ENCODE results near the gene CD248.

The CD248 gene

DNA sequence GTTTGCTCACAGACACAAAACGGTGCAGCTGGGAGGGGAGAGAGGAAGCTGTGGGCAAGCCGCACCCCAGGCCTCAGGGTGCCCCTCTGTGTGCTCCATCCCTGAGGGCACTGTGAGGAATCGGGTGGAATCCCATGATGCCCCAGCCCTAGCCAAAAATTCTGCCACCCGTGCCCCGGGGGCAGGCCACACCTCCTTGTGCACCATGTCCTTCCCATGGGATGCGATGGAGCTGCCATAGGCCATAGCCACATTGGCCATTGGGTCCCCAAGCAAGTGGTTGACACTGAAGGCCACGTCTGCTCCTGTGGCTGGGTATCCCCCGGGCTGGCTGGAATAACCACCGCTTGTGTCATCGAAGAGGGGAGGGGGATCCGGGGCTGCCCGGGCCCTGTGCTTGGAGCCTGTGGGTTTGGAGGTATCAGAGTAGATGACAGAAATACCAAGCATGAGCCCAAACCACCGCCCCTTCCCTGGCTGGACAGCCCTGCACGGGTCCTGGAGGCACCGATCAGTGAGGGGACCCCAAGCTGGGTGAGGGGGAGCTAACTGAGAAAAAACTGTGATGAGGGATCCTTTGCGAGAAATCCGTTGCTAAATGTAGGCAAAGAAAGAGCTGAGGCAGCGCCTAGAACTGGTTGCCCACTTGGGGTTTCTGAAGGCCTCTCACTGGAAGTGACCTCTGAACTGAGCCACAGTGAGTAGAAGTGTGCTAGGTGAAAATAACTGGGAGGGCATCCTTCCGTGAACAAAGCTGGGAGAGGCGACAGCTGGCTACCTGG is 28.8 kb downstream of the CD248 start:
- DNase-seq (no peak), ATAC-seq (ENCODE audit: insufficient read depth, low read depth) (no peak)
- H3K36me3 ChIP-seq (ENCODE audit: insufficient read depth, low read length) = no peaks in the 10 kb centered on the region
- H3K27ac ChIP-seq (ENCODE audit: low read length) = peak overlapping the region; percentile 73
- peak overlapping the region; percentile 87 to 96; a peak in 3 of 4 replicates for H3K4me3 ChIP-seq (ENCODE audit: low read depth in 1 of 2, low read length in 2 of 2)
- H4K20me1 ChIP-seq (ENCODE audit: insufficient read depth, low read length) = peaks cover 12% of the 10 kb centered on the region
- peaks cover 36% of the 10 kb centered on the region for H3K4me1 ChIP-seq (ENCODE audit: insufficient read depth, low read length)
- peaks cover 14% of the 10 kb centered on the region for H3K79me2 ChIP-seq (ENCODE audit: insufficient read depth, low read length)
- H3K4me2 ChIP-seq (ENCODE audit: insufficient read depth, low read length) = peak overlapping the region; percentile 84
- H3K9ac ChIP-seq (ENCODE audit: low read depth, low read length) = peak overlapping the region; percentile 78
- no peaks in the 10 kb centered on the region for H3K9me3 ChIP-seq (ENCODE audit: insufficient read depth, low read length, severe bottlenecking)
- no peaks in the 10 kb centered on the region for H3K27me3 ChIP-seq (ENCODE audit: insufficient read depth, low read length, poor library complexity)
- peak overlapping the region; percentile 88 for H2AFZ ChIP-seq (ENCODE audit: low read depth, low read length)
- TF ChIP-seq EZH2 (IDR thresholded peaks at IDR 0.05; ENCODE audit: borderline replicate concordance, low read depth, low read length, severe bottlenecking) = no peak
- TF ChIP-seq, protein P1, sequence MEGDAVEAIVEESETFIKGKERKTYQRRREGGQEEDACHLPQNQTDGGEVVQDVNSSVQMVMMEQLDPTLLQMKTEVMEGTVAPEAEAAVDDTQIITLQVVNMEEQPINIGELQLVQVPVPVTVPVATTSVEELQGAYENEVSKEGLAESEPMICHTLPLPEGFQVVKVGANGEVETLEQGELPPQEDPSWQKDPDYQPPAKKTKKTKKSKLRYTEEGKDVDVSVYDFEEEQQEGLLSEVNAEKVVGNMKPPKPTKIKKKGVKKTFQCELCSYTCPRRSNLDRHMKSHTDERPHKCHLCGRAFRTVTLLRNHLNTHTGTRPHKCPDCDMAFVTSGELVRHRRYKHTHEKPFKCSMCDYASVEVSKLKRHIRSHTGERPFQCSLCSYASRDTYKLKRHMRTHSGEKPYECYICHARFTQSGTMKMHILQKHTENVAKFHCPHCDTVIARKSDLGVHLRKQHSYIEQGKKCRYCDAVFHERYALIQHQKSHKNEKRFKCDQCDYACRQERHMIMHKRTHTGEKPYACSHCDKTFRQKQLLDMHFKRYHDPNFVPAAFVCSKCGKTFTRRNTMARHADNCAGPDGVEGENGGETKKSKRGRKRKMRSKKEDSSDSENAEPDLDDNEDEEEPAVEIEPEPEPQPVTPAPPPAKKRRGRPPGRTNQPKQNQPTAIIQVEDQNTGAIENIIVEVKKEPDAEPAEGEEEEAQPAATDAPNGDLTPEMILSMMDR (IDR thresholded peaks at IDR 0.05; ENCODE audit: borderline replicate concordance, extremely low read depth, low read length, poor library complexity, severe bottlenecking) = no peak

DNA sequence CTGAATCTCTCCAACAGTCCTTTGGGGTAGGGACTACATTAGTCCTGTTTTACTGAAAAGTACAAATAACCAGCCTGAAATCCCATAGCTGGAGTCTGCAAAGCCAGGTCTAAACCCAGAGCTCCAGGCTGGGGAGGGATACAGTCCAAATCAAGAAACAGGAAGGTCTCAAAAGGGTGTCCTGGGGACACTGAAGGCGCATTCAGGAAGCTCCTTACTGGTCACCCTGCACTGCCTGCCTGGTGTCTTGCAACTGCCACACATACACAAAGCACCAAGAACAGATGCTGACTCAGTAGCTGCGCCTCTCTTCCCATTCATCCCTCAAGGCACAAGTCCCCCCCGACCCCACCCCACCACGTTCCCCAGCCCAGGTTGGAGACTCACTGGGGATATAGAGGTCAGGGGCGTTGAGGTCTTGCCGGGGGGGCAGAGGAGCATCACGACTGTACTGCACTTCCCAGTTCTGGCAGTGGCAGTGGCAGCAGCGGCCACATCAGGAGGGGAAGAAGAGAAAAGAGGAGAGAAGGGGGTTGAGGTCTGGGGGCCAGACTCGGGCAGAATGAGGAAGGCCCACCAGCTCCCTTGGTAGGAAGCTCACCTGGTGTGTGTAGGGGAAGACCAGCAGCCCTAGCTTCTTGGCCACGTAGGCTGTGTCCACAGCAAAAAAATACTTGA is 29.5 kb downstream of the CD248 start:
- ATAC-seq (ENCODE audit: insufficient read depth, low read depth) = no peak
- Histone ChIP-seq H2AFZ (ENCODE audit: low read depth, low read length) (no peak overlapping the region), H3K79me2 (ENCODE audit: insufficient read depth, low read length) (peaks cover 14% of the 10 kb centered on the region), H4K20me1 (ENCODE audit: insufficient read depth, low read length) (peaks cover 17% of the 10 kb centered on the region), H3K36me3 (ENCODE audit: insufficient read depth, low read length) (no peaks in the 10 kb centered on the region), H3K4me3 (ENCODE audit: low read depth in 1 of 2, low read length in 2 of 2) (peak overlapping the region in 1 of 2 experiments; percentile 96; a peak in 2 of 4 replicates), H3K9me3 (ENCODE audit: insufficient read depth, low read length, severe bottlenecking) (no peaks in the 10 kb centered on the region), H3K4me2 (ENCODE audit: insufficient read depth, low read length) (peak overlapping the region; percentile 84), H3K4me1 (ENCODE audit: insufficient read depth, low read length) (peaks cover 43% of the 10 kb centered on the region), H3K27me3 (ENCODE audit: insufficient read depth, low read length, poor library complexity) (no peaks in the 10 kb centered on the region), H3K27ac (ENCODE audit: low read length) (no peak overlapping the region), H3K9ac (ENCODE audit: low read depth, low read length) (peak overlapping the region; percentile 78)
- no peak for DNase-seq
- TF ChIP-seq, protein P1 (IDR thresholded peaks at IDR 0.05; ENCODE audit: borderline replicate concordance, extremely low read depth, low read length, poor library complexity, severe bottlenecking) = no peak
- TF ChIP-seq EZH2 (IDR thresholded peaks at IDR 0.05; ENCODE audit: borderline replicate concordance, low read depth, low read length, severe bottlenecking) = no peak

DNA sequence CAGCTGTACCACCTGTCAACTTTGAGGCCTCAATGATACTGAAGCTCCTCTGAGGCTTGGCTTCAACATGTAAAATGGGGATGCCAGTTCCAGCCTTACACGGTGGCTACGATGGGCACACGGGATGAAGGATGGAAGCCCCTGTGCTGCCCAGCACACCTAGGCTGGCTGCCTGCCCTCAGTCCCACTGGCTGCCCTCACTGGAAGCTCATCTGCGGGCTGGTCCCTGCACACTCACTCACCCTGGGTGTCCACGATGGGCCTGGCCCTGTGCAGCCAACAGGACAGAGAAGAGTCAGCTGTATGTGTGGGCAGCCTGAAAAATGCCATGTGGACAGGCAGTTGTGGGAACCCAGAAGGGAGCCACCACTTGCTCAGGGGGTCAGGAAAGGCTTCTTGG is 30.1 kb downstream of the CD248 start:
- Histone ChIP-seq H3K79me2 (ENCODE audit: insufficient read depth, low read length) (peaks cover 14% of the 10 kb centered on the region), H3K4me3 (ENCODE audit: low read depth in 1 of 2, low read length in 2 of 2) (no peak overlapping the region), H3K27me3 (ENCODE audit: insufficient read depth, low read length, poor library complexity) (no peaks in the 10 kb centered on the region), H3K9me3 (ENCODE audit: insufficient read depth, low read length, severe bottlenecking) (no peaks in the 10 kb centered on the region), H3K4me2 (ENCODE audit: insufficient read depth, low read length) (no peak overlapping the region), H4K20me1 (ENCODE audit: insufficient read depth, low read length) (peaks cover 22% of the 10 kb centered on the region), H3K36me3 (ENCODE audit: insufficient read depth, low read length) (no peaks in the 10 kb centered on the region), H3K27ac (ENCODE audit: low read length) (no peak overlapping the region), H3K9ac (ENCODE audit: low read depth, low read length) (no peak overlapping the region), H2AFZ (ENCODE audit: low read depth, low read length) (no peak overlapping the region), H3K4me1 (ENCODE audit: insufficient read depth, low read length) (peaks cover 46% of the 10 kb centered on the region)
- DNase-seq (no peak), ATAC-seq (ENCODE audit: insufficient read depth, low read depth) (no peak)
- TF ChIP-seq, protein P1 (IDR thresholded peaks at IDR 0.05; ENCODE audit: borderline replicate concordance, extremely low read depth, low read length, poor library complexity, severe bottlenecking) = no peak
- TF ChIP-seq EZH2 (IDR thresholded peaks at IDR 0.05; ENCODE audit: borderline replicate concordance, low read depth, low read length, severe bottlenecking) = no peak

All from DND-41 (cell line).